Measurements from ENCODE around the gene CRB3.
"Not testable (repeated sequence)": the region's sequence is repeated elsewhere in the genome, so short reads cannot be mapped to it uniquely, and the experiment has no call there.

CRB3 gene

DNA sequence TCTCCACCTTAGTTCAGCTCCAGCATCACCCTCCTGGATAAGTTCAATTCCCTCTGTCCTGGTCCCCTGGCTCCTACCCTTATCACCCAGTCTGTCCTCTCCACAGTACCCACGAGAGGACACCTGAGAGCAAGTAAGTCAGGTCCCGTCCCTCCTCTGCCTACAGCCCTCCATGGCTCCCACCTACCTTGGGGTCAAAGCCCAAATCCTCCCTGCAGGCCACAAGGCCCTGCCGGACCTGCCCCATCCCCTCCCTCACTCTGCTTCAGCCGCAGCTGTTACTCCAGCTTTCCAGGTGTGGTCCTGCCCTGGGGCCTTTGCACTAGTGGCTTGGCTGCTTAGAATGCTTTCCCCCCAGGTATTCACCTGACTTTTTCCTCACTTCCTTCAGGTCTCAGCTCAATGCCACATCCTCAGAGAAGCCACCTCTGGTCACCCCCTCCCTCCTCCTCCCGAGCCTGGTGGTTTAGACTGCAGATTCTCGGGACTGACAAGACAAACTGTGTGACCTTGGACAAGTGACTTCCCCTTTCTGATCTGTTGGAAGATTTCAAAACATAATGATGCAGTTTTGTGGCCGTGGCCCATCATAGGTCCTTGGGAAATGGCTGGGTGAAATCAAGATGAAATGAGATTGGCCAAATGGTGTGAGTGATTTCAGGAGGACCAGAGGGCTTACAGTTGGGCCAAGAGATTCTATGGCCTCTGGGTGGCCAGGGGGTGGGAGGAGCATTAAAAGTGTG, 34.4 kb downstream of the CRB3 start:
- DNase-seq: no peak

DNA sequence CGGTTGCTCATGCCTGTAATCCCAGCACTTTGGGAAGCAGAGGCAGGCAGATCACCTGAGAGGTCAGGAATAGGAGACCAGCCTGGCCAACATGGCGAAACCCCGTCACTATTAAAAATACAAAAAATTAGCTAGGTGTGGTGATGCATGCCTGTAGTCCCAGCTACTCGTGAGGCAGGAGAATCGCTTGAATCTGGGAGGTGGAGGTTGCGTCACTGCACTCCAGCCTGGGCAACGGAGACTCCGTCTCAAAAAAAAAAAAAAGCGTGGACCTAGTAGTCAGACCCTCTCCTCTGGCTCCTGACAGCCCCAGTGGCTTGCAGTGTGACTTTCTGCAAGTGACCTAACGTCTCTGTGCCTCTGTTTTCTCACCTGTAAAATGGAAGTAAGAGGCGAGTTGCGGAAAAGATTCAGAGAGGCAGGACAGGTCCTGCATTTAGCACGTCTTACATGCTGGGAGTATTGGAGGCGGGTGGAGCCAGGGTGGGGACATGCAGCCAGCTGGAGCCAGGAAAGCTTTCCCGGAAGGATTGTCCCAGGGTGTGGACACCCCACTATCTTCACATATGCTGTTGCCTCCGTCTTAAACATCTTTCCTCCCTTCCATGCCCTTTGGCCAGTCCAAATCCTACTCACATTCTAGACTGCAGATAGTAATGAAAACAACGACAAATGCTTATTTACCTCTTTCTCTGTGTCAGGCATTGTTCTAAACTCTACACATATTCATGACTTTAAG, 35.1 kb downstream of the CRB3 start:
- DNase-seq: no peak

DNA sequence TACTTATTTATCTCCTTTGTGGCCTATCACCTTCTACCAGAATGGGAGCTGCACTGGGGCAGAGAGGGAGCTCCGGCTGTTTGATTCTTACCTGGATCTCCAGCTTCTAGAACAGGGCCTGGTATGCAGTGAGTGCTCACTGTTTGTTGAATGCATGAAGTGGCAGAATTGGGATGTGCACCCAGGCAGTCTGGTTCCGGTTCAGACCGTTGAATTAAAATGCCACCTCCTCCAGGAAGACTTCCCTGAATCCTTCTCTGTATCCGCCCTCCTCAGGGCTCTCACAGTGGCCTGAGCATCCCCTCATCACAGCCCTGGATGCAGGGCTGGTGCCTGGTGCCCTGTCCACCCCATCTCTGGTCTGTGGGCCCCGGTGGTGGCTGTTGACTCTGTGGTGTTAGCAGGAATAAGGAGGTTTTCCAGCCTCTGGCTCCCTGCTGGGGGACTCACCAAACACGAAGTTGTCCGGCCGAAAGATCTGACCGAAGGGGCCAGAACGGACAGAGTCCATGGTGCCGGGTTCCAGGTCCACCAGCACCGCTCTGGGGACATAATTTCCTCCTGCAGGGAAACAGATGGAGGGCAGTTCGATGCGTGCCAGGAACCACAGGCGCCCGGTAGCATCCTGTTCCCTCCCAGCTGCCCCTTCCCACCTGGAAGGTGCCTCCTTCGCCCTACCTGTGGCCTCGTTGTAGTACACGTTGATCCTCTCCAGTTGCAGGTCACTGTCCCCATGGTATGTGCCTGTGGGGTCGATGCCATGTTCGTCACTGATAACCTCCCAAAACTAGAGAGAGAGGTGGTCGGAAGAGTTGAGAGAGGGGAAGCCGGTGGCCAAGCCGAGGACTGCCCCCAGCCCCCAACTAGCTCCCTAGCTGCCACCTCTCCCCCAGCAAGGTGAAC, 37.0 kb downstream of the CRB3 start:
- no peak for DNase-seq

DNA sequence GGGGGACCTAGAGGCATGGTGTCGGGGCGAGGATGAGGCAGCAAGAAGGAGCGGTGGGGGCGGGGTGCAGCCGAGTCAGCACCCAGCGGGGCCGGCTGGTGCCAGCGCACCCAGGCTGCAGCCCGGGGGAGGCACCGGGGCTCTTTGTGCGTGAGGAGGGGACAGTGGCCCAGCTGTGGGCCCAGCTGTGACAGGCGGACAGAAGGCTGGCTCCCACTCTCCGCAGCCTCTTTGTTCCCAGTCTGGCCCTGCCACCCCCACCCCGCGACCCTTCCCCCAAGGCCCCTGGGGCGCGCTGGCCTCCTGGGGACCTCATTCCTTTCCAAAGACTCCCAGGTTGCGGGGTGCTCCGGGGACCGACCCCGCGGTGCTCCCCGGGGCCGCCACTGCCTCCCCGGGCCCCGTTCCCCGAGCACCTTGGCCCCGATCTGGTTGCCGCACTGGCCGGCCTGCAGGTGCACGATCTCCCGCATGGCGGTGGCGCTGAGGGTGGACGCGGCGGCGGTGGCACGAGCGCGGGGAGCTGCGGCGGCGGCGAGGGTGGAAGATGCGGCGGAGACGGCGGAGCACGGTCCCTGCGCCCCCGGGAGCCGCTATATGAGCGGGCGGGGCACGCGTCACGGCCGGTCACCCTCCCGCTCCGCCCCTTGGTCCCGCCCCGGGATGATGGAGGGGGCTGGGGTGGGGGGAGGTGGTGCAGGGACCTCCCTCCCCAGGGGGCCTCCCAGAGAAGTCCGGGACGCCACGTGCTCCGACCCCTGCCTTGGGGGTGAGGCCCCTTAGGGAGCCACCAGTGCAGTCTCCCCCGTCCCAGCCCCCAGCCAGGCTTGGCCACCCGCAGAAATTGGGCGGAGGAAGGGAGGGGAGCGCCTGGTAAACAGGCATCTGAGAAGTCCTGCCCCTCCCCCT, 37.9 kb downstream of the CRB3 start, which contains the start of gene TUBB4A:
Gene TUBB4A, minus strand, starts transcription at position 570 of the 909 bp plus-strand sequence. Its CDS starts 97 bp downstream, at position 473.
- peak; percentile 52 to 62 for DNase-seq

DNA sequence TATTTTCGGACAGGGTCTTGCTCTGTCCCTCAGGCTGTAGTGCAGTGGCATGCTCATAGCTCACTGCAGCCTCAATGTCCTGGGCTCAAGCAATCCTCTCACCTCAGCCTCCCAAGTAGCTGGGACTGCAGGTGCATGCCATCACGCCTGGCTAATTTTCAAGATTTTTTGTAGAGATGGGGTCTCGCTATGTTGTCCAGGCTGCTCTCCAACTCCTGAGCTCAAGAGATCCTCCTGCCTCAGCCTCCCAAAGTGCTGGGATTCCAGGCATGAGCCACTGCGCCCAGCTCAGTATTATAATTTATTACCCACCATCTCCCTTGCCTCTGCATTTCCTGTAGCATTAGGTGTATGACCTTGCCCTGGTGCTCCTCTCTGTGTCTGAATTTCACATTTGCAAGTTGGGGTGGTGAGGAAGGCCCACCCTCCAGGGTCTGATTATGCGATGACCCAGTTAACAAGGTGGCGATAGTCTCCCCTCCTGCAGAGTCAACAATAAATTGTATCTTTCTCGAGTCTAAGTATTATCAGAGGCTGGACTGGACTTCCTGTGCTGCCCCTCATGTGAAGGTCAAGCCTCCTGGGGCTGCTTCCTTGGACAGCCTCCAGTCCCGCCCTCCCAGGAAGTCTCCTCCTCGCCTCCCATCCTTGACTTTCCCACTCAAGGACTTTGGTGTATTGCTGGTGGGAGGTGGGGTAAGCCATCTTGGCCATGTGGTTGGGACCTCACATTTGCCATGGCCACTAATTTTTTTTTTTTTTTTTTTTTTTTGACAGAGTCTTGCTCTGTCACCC, 39.5 kb downstream of the CRB3 start:
- DNase-seq: no peak

DNA sequence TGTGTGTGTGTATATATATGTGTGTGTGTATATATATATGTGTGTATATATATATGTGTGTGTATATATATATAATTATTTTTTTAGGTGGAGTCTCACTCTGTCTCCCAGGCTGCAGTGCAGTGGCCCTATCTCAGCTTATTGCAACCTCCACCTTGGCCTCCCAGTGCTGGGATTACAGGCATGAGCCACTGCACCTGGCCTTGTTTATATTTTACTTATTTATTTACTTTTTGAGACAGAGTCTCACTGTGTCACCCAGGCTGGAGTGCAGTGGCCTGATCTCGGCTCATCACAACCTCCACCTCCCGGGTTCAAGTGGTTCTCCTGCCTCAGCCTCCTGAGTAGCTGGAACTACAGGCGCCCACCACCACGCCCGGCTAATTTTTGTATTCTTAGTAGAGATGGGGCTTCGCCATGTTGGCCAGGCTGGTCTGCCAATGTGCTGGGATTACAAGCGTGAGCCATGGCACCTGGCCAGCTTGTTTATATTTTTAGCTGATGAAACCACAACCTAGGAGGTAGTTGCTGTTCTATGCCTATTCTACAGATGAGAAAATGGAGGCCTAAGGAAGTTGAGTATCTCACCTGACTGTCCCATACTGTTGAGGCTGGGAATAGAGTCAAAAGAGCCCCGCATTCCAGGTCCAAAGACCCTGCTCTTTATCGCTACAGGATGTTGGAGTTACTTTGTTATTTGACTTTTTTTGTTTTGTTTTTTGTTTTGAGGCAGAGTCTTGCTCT, 44.1 kb downstream of the CRB3 start:
- DNase-seq: not testable (repeated sequence)

DNA sequence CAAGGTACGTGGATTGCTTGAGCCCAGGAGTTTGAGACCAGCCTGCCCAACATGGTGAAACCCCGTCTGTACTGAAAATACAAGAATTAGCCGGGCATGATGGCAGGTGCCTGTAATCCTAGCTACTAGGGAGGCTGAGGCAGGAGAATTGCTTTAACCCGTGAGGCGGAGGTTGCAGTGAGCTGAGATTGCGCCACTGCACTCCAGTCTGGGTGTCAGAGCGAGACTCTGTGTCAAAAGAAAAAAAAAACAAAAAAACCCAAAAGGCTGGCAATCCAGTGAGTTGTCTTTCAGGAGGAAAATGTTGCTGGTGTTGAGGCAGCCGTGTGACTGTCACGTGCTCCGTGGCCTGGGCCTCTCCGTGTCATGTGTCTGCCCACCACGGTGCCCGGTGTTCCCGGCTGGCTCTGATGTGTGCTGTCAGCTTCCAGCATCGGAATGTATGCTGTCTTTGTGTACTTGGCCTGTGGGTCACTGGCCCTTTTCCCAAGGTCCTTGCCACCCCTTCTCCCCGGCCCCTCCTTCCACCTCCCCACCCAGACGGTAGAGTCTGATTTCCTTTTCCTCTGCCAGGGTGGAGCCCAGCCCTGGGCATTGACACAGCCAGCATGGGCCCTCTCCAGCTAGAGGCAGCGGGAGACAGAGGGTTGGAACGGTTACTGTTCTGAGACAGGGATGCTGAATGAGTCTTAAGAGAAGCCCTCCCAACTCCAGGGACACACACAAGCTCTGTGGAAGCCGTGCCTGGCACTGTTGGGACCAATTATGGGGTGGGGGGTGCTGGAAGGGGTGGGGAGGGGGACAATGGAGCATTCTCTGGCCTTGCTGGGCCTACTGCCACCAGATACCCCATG, 45.3 kb downstream of the CRB3 start:
- no peak for DNase-seq

DNA sequence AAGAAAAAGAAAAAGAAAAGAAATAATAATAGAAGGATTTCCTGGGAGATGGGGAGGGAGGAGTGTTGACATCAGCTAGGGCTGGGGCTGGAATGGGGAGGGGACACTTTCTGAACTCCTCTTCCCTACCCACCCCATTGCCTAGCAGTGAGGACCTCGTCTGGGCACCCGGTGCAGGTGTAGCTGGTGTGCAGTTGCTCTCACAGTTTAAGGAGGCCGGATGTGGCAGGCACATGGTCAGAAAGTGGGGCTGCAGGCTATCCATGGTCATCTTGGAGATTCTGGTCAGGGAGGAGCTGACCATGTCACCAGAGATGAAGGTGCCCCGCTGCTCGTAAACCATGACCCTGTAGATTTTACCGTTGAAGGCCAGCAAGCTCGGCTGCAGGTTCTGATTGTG, 46.5 kb downstream of the CRB3 start:
- no peak for DNase-seq

DNA sequence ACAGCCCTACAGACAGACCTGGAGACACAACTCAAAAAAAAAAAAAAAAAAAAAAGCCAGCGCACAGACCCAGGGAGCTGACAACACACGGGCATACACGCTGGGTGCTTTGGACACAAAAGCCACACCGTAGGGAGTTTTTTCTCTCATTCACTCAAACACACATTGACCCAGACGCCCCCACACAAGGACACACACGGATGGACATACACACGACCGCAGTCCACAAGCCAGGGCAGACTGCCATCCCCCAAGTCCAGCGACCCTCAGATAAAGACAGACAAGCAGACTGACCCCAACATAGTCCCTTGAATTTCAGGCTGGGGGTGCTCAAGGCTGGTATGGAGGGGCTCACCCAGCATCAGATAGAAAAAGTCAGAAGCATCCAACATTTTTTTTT, 50.0 kb downstream of the CRB3 start:
- no peak for DNase-seq

DNA sequence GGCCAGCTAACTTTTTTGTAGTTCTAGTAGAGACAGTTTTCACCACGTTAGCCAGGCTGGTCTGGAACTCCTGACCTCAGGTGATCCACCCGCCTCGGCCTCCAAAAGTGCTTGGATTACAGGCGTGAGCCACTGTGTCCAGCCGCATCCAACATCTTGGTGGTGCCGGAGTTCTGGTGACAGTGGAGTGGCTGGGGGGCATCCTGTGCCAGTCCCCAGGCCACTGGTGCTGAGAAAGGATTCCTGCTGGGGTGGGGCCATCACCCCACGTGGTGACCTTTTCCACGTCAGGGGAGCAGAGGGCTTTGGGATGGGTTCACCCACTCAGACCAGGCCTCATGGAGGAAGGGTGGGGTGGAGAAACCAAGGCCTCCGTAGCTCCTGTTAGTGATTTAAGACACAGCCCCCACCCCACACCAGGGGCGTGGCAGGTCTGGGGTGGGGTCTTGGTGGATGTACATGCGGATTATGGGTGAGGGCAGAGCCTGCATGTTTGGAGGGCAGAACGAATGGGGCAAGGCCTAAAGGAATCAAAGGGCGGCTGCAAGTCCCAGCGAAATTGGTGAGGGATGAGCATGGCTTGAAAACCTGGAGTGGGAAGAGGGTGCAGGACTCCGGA, 51.0 kb downstream of the CRB3 start:
- no peak for DNase-seq

DNA sequence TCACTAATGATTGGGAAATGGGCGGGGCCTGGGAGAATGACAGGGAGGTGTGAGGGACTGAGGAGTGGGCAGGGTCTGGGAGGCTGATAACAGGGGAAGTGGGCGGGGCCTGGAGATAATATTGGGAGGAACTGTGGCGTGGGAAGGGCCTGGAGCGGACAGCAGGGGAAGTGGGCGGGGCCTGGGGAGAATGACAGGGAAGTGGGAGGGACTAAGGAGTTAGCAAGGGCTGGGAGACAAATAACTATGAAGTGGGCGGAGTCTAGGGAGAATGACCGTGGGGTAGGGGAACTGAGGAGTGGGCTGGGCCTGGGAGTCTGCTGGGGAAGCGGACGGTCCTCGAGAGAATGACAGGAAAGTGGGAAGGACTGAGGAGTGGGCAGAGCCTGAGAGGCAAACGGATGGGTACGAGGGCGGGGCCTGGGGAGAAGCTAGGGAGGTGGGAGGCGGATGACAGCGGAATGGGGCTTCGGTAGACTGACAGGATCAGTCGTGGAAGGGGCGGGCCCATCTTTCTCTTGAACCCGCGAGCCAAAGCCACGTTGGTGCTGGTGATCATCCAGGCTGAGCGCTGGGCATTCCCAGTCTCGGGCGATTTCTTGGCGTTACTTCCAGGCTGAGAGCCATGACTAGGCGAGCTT, 52.1 kb downstream of the CRB3 start:
- peak; percentile 81 to 86 for DNase-seq
